ENCODE results near the gene NCK1.

DNA sequence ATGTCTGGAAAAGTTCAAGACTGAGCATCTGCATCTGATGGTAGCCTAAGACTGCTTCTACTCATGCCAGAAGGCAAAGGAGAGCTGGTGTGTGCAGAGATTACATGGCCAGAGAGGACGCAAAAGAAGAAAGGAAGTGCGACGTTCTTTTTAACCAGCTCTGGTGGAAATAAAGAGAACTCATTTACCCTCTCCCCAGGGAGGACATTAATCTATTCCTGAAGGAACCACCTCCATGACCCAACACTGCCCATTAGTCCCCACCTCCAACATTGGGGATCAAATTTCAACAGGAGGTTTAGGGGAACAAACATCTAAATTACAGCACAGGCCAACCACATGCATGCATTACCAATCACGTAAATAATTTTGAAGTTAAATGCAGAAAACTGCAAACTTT, 1.5 kb upstream of the NCK1 start:
- TF ChIP-seq SIN3A (IDR thresholded peaks at IDR 0.05; ENCODE audit: borderline replicate concordance, insufficient read depth, low read length) (no peak), POLR2AphosphoS5 (IDR thresholded peaks at IDR 0.05; ENCODE audit: low read depth, low read length) (no peak), TAF1 (IDR thresholded peaks at IDR 0.05; ENCODE audit: borderline replicate concordance, insufficient read depth, low read length) (no peak)
